ENCODE data around the gene HYCC1. TPM values are rescaled to one million over a fixed set of nuclear protein-coding genes. Genes with fewer than 3 reads are reported as not detected.
A peak's percentile ranks its signal among the peaks of the same experiment; 100 is the strongest.
"Not testable (repeated sequence)": the region's sequence is repeated elsewhere in the genome, so short reads cannot be mapped to it uniquely, and the experiment has no call there.

Gene HYCC1
- 10 to 100 TPM in 1 of 3 donors, 1 to 10 TPM in 2; 5.1 to 28.5 (median 6.7) TPM for total RNA-seq
- long read RNA-seq, donor 1, full-length matches to known transcripts, result 3 of 6 reads
- long read RNA-seq, donor 1, partial matches to known transcripts, result 0 of 6 reads
- long read RNA-seq, donor 1, other reads (novel, unspliced or antisense), result 3 of 6 reads
- long read RNA-seq, donor 2, partial matches to known transcripts, result 0 of 2 reads
- long read RNA-seq, donor 2, other reads (novel, unspliced or antisense), result 1 of 2 reads

GRCh38 chr7:23013715-23014649 is at the start of gene HYCC1:
Gene HYCC1 (minus strand): TSS chr7:23014130. CDS start chr7:22991111, 23,019 bp downstream.
- no peaks in the 10 kb centered on the region for H3K9me3 ChIP-seq
- no peaks in the 10 kb centered on the region for H3K36me3 ChIP-seq (ENCODE audit: low read depth)
- ATAC-seq, result peak; percentile 100
- no peaks in the 10 kb centered on the region for H3K4me1 ChIP-seq (ENCODE audit: low read depth)
- intact Hi-C loops (cut with DNase I, micrococcal nuclease), result no loop called here
- DNase-seq, result peak; percentile 98 to 99 (median 98)
- peak; percentile 42 for TF ChIP-seq CTCF (IDR thresholded peaks at IDR 0.05)
- peak within 1 kb of the TSS; percentile 37 for H3K4me3 ChIP-seq

- H3K9me3 ChIP-seq, result no peaks in the 10 kb centered on the region
- no peaks in the 10 kb centered on the region for H3K36me3 ChIP-seq (ENCODE audit: low read depth)
- ATAC-seq, result no peak
- H3K4me1 ChIP-seq (ENCODE audit: low read depth), result no peaks in the 10 kb centered on the region
- no peak overlapping the region for H3K4me3 ChIP-seq
- intact Hi-C loops (cut with DNase I, micrococcal nuclease), result no loop called here
- no peak for TF ChIP-seq CTCF (IDR thresholded peaks at IDR 0.05)
- no peak for DNase-seq
Measured at GRCh38 chr7:23062452-23062851, 48.5 kb upstream of the HYCC1 start.

GRCh38 chr7:23061327-23061726 is 47.4 kb upstream of the HYCC1 start:
- intact Hi-C loops (cut with DNase I, micrococcal nuclease), result no loop called here
- no peaks in the 10 kb centered on the region for H3K4me1 ChIP-seq (ENCODE audit: low read depth)
- ATAC-seq, result no peak

GRCh38 chr7:23058408-23059096 is 44.6 kb upstream of the HYCC1 start:
- no peak for ATAC-seq
- TF ChIP-seq CTCF (IDR thresholded peaks at IDR 0.05), result no peak
- Histone ChIP-seq H3K4me3 (no peak overlapping the region), H3K36me3 (ENCODE audit: low read depth) (no peaks in the 10 kb centered on the region), H3K9me3 (no peaks in the 10 kb centered on the region), H3K4me1 (ENCODE audit: low read depth) (no peaks in the 10 kb centered on the region)
- intact Hi-C loops (cut with DNase I, micrococcal nuclease), result loop anchor here (10.0 kb wide), 3 partner anchors 324 to 504 kb away; no protein-coding TSS in a partner anchor
- DNase-seq, result no peak

More at GRCh38 chr7:23061327-23061726, 47.4 kb upstream of the HYCC1 start:
- TF ChIP-seq CTCF (IDR thresholded peaks at IDR 0.05), result no peak
- Histone ChIP-seq H3K4me3 (no peak overlapping the region), H3K9me3 (no peaks in the 10 kb centered on the region), H3K36me3 (ENCODE audit: low read depth) (no peaks in the 10 kb centered on the region)
- DNase-seq, result no peak

- H3K4me3 ChIP-seq, result no peak overlapping the region
- no peaks in the 10 kb centered on the region for H3K9me3 ChIP-seq
- intact Hi-C loops (cut with DNase I, micrococcal nuclease), result loop anchor here (10.0 kb wide), 3 partner anchors 321 to 501 kb away; no protein-coding TSS in a partner anchor
- TF ChIP-seq CTCF (IDR thresholded peaks at IDR 0.05), result peak; percentile 60
- H3K4me1 ChIP-seq (ENCODE audit: low read depth), result no peaks in the 10 kb centered on the region
- no peaks in the 10 kb centered on the region for H3K36me3 ChIP-seq (ENCODE audit: low read depth)
- DNase-seq (peak in 1 of 3 donors; percentile 76), ATAC-seq (peak; percentile 81)
Measured at GRCh38 chr7:23055582-23056178, 41.8 kb upstream of the HYCC1 start.

GRCh38 chr7:23051124-23051485 is 37.2 kb upstream of the HYCC1 start:
- H3K36me3 ChIP-seq (ENCODE audit: low read depth); H3K9me3 ChIP-seq; ATAC-seq; H3K4me3 ChIP-seq; H3K4me1 ChIP-seq (ENCODE audit: low read depth); DNase-seq: not testable (repeated sequence)
- intact Hi-C loops (cut with DNase I, micrococcal nuclease), result loop anchor here (10.0 kb wide), 3 partner anchors 316 to 496 kb away; no protein-coding TSS in a partner anchor

GRCh38 chr7:23046336-23046735 is 32.4 kb upstream of the HYCC1 start:
- ATAC-seq; H3K4me1 ChIP-seq (ENCODE audit: low read depth); DNase-seq; H3K4me3 ChIP-seq; intact Hi-C loops (cut with DNase I, micrococcal nuclease); H3K9me3 ChIP-seq; H3K36me3 ChIP-seq (ENCODE audit: low read depth): not testable (repeated sequence)

GRCh38 chr7:23045086-23045485 is 31.2 kb upstream of the HYCC1 start:
- ATAC-seq; H3K36me3 ChIP-seq (ENCODE audit: low read depth); H3K4me3 ChIP-seq; intact Hi-C loops (cut with DNase I, micrococcal nuclease); H3K9me3 ChIP-seq; H3K4me1 ChIP-seq (ENCODE audit: low read depth); DNase-seq: not testable (repeated sequence)

All from mucosa of descending colon (tissue), 3 donors.